Measurements from ENCODE around the gene SLX1A.
"Not testable (repeated sequence)": the region's sequence is repeated elsewhere in the genome, so short reads cannot be mapped to it uniquely, and the experiment has no call there.

Gene SLX1A

GRCh38 chr16:30152517-30152916 is 41.2 kb upstream of the SLX1A start:
- no peak overlapping the region for H3K27ac ChIP-seq
- POLR2A ChIA-PET (ENCODE audit: low non-redundant PET) = no interaction called here
- CTCF ChIA-PET = interaction anchor here (0.6 kb wide), 1 partner anchor 23 kb away, joined by 3 read pairs; no protein-coding TSS in a partner anchor
- no peak for DNase-seq (ENCODE audit: low spot score)
- no peak for TF ChIP-seq CTCF (conservative IDR thresholded peaks at IDR 0.05; ENCODE audit: low read depth)

- H3K27ac ChIP-seq = no peak overlapping the region
- POLR2A ChIA-PET (ENCODE audit: low non-redundant PET) = no interaction called here
- no peak for DNase-seq (ENCODE audit: low spot score)
- no peak for TF ChIP-seq CTCF (conservative IDR thresholded peaks at IDR 0.05; ENCODE audit: low read depth)
- CTCF ChIA-PET = interaction anchor here (0.6 to 0.9 kb wide), 3 partner anchors 25 to 149 kb away, joined by 3 to 4 read pairs (median 3); no protein-coding TSS in a partner anchor
These were observed 38.5 kb upstream of the SLX1A start for GRCh38 chr16:30155188-30155587.

GRCh38 chr16:30157214-30157613 is 36.5 kb upstream of the SLX1A start:
- ChIA-PET CTCF (interaction anchor here (0.6 kb wide), 1 partner anchor 457 kb away, joined by 3 read pairs; no protein-coding TSS in a partner anchor), POLR2A (ENCODE audit: low non-redundant PET) (no interaction called here)
- TF ChIP-seq CTCF (conservative IDR thresholded peaks at IDR 0.05; ENCODE audit: low read depth) = no peak
- no peak for DNase-seq (ENCODE audit: low spot score)
- H3K27ac ChIP-seq = no peak overlapping the region

GRCh38 chr16:30163538-30163937 is 30.1 kb upstream of the SLX1A start:
- no peak for TF ChIP-seq CTCF (conservative IDR thresholded peaks at IDR 0.05; ENCODE audit: low read depth)
- DNase-seq (ENCODE audit: low spot score) = no peak
- POLR2A ChIA-PET (ENCODE audit: low non-redundant PET) = no interaction called here
- H3K27ac ChIP-seq = no peak overlapping the region
- CTCF ChIA-PET = no interaction called here

GRCh38 chr16:30166202-30166902 is 27.3 kb upstream of the SLX1A start:
- CTCF ChIA-PET = no interaction called here
- DNase-seq (ENCODE audit: low spot score) = no peak
- POLR2A ChIA-PET (ENCODE audit: low non-redundant PET) = no interaction called here
- TF ChIP-seq CTCF (conservative IDR thresholded peaks at IDR 0.05; ENCODE audit: low read depth) = no peak
- no peak overlapping the region for H3K27ac ChIP-seq

- DNase-seq (ENCODE audit: low spot score); CTCF ChIA-PET; H3K27ac ChIP-seq; POLR2A ChIA-PET (ENCODE audit: low non-redundant PET): not testable (repeated sequence)
These were observed 24.9 kb upstream of the SLX1A start for GRCh38 chr16:30168746-30169145.

- POLR2A ChIA-PET (ENCODE audit: low non-redundant PET); H3K27ac ChIP-seq; CTCF ChIA-PET; DNase-seq (ENCODE audit: low spot score): not testable (repeated sequence)
These were observed 24.3 kb upstream of the SLX1A start for GRCh38 chr16:30169416-30169815.

- H3K27ac ChIP-seq; DNase-seq (ENCODE audit: low spot score); CTCF ChIA-PET; POLR2A ChIA-PET (ENCODE audit: low non-redundant PET): not testable (repeated sequence)
These were observed 23.5 kb upstream of the SLX1A start for GRCh38 chr16:30170145-30170544.

Data from RWPE1 (cell line).